Measurements from ENCODE around the gene PCDHGC5. TPM values are rescaled to one million over a fixed set of nuclear protein-coding genes. Genes with fewer than 3 reads are reported as not detected.
A peak's percentile ranks its signal among the peaks of the same experiment; 100 is the strongest.

Gene PCDHGC5
- total RNA-seq (2022), result 1.5 and 2.1 TPM in 2 replicates
- Bru-seq, nascent RNA, result percentile 57 among the genes with signal in this experiment
- percentile 58 among the genes with signal in this experiment for BruChase-seq, experiment 1, labeled RNA remaining after a 6-hour chase
- percentile 49 among the genes with signal in this experiment for BruChase-seq, experiment 2, labeled RNA remaining after a 2-hour chase
- long read RNA-seq, partial matches to known transcripts, result 0 of 3 reads
- long read RNA-seq, other reads (novel, unspliced or antisense), result 3 of 3 reads

- BruUV-seq (replicated peaks), result no TSS peak
- DNase-seq, result no peak
- Mint-ChIP-seq H3K27me3 (ENCODE audit: unreplicated experiment) (no peaks in the 10 kb centered on the region), H3K9me3 (ENCODE audit: low read depth, unreplicated experiment) (peaks cover 4% of the 10 kb centered on the region), H3K4me1 (ENCODE audit: low read depth, unreplicated experiment) (no peaks in the 10 kb centered on the region), H3K27ac (ENCODE audit: unreplicated experiment) (no peak within 1 kb of the TSS), H3K36me3 (ENCODE audit: insufficient read depth, unreplicated experiment) (peaks cover 12% of the 10 kb centered on the region), H3K4me3 (ENCODE audit: low read depth, unreplicated experiment) (no peak within 1 kb of the TSS)
- CTCF ChIA-PET, result no interaction called here
- intact Hi-C loops (cut with micrococcal nuclease; ENCODE audit: unreplicated experiment), result no loop called here
- no peak for TF ChIP-seq CTCF (IDR thresholded peaks at IDR 0.05; ENCODE audit: unreplicated experiment)
Observed at GRCh38 chr5:141488591-141489561, at the start of gene PCDHGC5. TSS of gene PCDHGC5 (plus strand) at chr5:141489081. CDS start at chr5:141489241, 160 bp downstream.

GRCh38 chr5:141439411-141440141 is 49.3 kb upstream of the PCDHGC5 start:
- intact Hi-C loops (cut with micrococcal nuclease; ENCODE audit: unreplicated experiment), result no loop called here
- Mint-ChIP-seq H3K27ac (ENCODE audit: unreplicated experiment) (no peak overlapping the region), H3K27me3 (ENCODE audit: unreplicated experiment) (no peaks in the 10 kb centered on the region), H3K9me3 (ENCODE audit: low read depth, unreplicated experiment) (peaks cover 11% of the 10 kb centered on the region), H3K36me3 (ENCODE audit: insufficient read depth, unreplicated experiment) (no peaks in the 10 kb centered on the region), H3K4me3 (ENCODE audit: low read depth, unreplicated experiment) (no peak overlapping the region), H3K4me1 (ENCODE audit: low read depth, unreplicated experiment) (no peaks in the 10 kb centered on the region)
- DNase-seq, result no peak
- CTCF ChIA-PET, result no interaction called here
- no peak for TF ChIP-seq CTCF (IDR thresholded peaks at IDR 0.05; ENCODE audit: unreplicated experiment)
- BruUV-seq (replicated peaks), result no TSS peak

- H3K27me3 Mint-ChIP-seq (ENCODE audit: unreplicated experiment), result no peaks in the 10 kb centered on the region
- DNase-seq, result no peak
- no peaks in the 10 kb centered on the region for H3K4me1 Mint-ChIP-seq (ENCODE audit: low read depth, unreplicated experiment)
- H3K4me3 Mint-ChIP-seq (ENCODE audit: low read depth, unreplicated experiment), result no peak overlapping the region
- no peak overlapping the region for H3K27ac Mint-ChIP-seq (ENCODE audit: unreplicated experiment)
- H3K36me3 Mint-ChIP-seq (ENCODE audit: insufficient read depth, unreplicated experiment), result no peaks in the 10 kb centered on the region
- peaks cover 8% of the 10 kb centered on the region for H3K9me3 Mint-ChIP-seq (ENCODE audit: low read depth, unreplicated experiment)
- intact Hi-C loops (cut with micrococcal nuclease; ENCODE audit: unreplicated experiment), result no loop called here
- CTCF ChIA-PET, result no interaction called here
- TF ChIP-seq CTCF (IDR thresholded peaks at IDR 0.05; ENCODE audit: unreplicated experiment), result no peak
- BruUV-seq (replicated peaks), result no TSS peak
Observed at GRCh38 chr5:141440341-141440740, 48.5 kb upstream of the PCDHGC5 start.

- H3K4me3 Mint-ChIP-seq (ENCODE audit: low read depth, unreplicated experiment), result no peak overlapping the region
- H3K9me3 Mint-ChIP-seq (ENCODE audit: low read depth, unreplicated experiment), result peaks cover 9% of the 10 kb centered on the region
- no peaks in the 10 kb centered on the region for H3K27me3 Mint-ChIP-seq (ENCODE audit: unreplicated experiment)
- no peak for DNase-seq
- intact Hi-C loops (cut with micrococcal nuclease; ENCODE audit: unreplicated experiment), result no loop called here
- TF ChIP-seq CTCF (IDR thresholded peaks at IDR 0.05; ENCODE audit: unreplicated experiment), result no peak
- no peaks in the 10 kb centered on the region for H3K4me1 Mint-ChIP-seq (ENCODE audit: low read depth, unreplicated experiment)
- no peaks in the 10 kb centered on the region for H3K36me3 Mint-ChIP-seq (ENCODE audit: insufficient read depth, unreplicated experiment)
- H3K27ac Mint-ChIP-seq (ENCODE audit: unreplicated experiment), result no peak overlapping the region
- BruUV-seq (replicated peaks), result no TSS peak
- CTCF ChIA-PET, result no interaction called here
Observed at GRCh38 chr5:141441571-141442170, 47.2 kb upstream of the PCDHGC5 start.
